Hepatocyte (in vitro differentiated cells): ENCODE data around the gene SETD7. TPM values are rescaled to one million over a fixed set of nuclear protein-coding genes. Genes with fewer than 3 reads are reported as not detected.

Experiments
- DNase-seq: peaks from one replicate; pipeline ENCODE4 v3.0.0-alpha.2; 2016; ENCODE audit warnings: low spot score
- H2AFZ ChIP-seq: fragments of 200-600 bp; sonication (generic); 2 replicates; pipeline ENCODE4 v1.6.0; 2016; ENCODE audit warnings: antibody characterized with exemption, mild to moderate bottlenecking
- H3K27ac ChIP-seq: fragments of 200-600 bp; sonication (generic); 2 replicates; pipeline ENCODE4 v1.5.1; 2016; ENCODE audit warnings: mild to moderate bottlenecking
- H3K27me3 ChIP-seq: fragments of 200-600 bp; sonication (generic); 2 replicates; pipeline ENCODE4 v1.6.1; 2016
- H3K36me3 ChIP-seq: fragments of 200-600 bp; sonication (generic); replicated peaks from 2 replicates; pipeline ENCODE4 v1.5.1; 2016; ENCODE audit warnings: low read depth; ENCODE audit not compliant: insufficient read depth
- H3K4me1 ChIP-seq: fragments of 200-600 bp; sonication (generic); 2 replicates; pipeline ENCODE4 v1.5.1; 2016; ENCODE audit warnings: mild to moderate bottlenecking, moderate library complexity; ENCODE audit not compliant: insufficient read depth
- H3K4me2 ChIP-seq: fragments of 200-600 bp; sonication (generic); 2 replicates; pipeline ENCODE4 v1.6.0; 2016
- H3K4me3 ChIP-seq: fragments of 200-600 bp; sonication (generic); 2 replicates; pipeline ENCODE4 v1.5.1; 2016; ENCODE audit warnings: mild to moderate bottlenecking
- H3K79me2 ChIP-seq: fragments of 200-600 bp; sonication (generic); 2 replicates; pipeline ENCODE4 v1.6.0; 2017; ENCODE audit warnings: mild to moderate bottlenecking
- H3K9me2 ChIP-seq: fragments of 200-600 bp; sonication (generic); replicated peaks from 2 replicates; pipeline ENCODE4 v1.6.0; 2017; ENCODE audit warnings: mild to moderate bottlenecking; ENCODE audit not compliant: insufficient read depth
- H3K9me3 ChIP-seq: fragments of 200-600 bp; sonication (generic); 2 replicates; pipeline ENCODE4 v1.5.1; 2016; ENCODE audit warnings: low read depth, mild to moderate bottlenecking
- H4K20me1 ChIP-seq: fragments of 200-600 bp; sonication (generic); 2 replicates; pipeline ENCODE4 v1.6.0; 2016; ENCODE audit warnings: mild to moderate bottlenecking; ENCODE audit not compliant: insufficient read depth, poor library complexity, severe bottlenecking
- EZH2 ChIP-seq: fragments of 200-600 bp; sonication (generic); IDR thresholded peaks from 2 replicates; pipeline ENCODE4 v1.6.1; 2016; ENCODE audit warnings: antibody characterized with exemption, mild to moderate bottlenecking, borderline replicate concordance
- EZH2phosphoT487 ChIP-seq: fragments of 200-600 bp; sonication (generic); IDR thresholded peaks from one replicate; pipeline ENCODE4 v1.6.1; 2018; ENCODE audit warnings: antibody characterized with exemption, mild to moderate bottlenecking, low read depth, moderate library complexity; ENCODE audit not compliant: unreplicated experiment, severe bottlenecking
- WGBS: methylation state at CpG from one replicate; pipeline ENCODE4 v1.1.6; 2016; ENCODE audit warnings: low lambda C conversion rate; ENCODE audit errors: missing lambda C conversion rate; 5-methylcytosine and 5-hydroxymethylcytosine counted together
- polyA plus RNA-seq: library from polyadenylated mRNA; unstranded; fragments of >200 nt; fragmentation: Nextera tagmentation; extraction: Ambion mirVana; gene quantifications from 2 replicates; pipeline ENCODE4 v1.2.1, GENCODE V29; 2016
- total RNA-seq: library from RNA; depleted of rRNA; stranded (reverse); fragments of >200 nt; gene quantifications from 2 replicates; pipeline ENCODE4 v1.2.3, GENCODE V29; 2014
- TF ChIP-seq, protein P1 (sequence below): fragments of 200-600 bp; sonication (generic); IDR thresholded peaks from 2 replicates; pipeline ENCODE4 v1.5.1; 2016; ENCODE audit warnings: antibody characterized with exemption, mild to moderate bottlenecking; ENCODE audit not compliant: poor library complexity

The SETD7 gene
- total and polyA plus RNA-seq, 2 experiments from 2014 or later, result 7.3 to 27.6 TPM

DNA sequence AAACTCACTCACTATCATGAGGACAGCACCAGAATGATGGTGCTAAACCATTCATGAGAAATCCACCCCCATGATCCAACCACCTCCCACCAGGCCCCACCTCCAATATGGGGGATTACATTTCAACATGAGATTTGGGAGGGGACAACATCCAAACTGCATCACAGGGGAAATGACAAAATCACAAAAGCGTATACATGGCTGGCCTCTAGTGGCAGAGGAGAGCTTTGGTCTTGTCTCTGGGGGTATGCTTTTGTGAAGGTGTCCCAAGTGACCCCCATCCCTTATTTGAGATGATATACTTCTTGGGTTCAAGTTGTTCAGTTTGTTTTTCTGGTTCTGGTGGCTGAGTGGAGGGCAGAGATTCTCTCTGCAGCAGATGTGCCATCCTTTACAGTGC is 8.5 kb upstream of the SETD7 start:
- Histone ChIP-seq H3K4me3 (no peak overlapping the region), H3K36me3 (no peaks in the 10 kb centered on the region), H3K4me2 (no peak overlapping the region), H2AFZ (no peak overlapping the region), H3K4me1 (peaks cover 6% of the 10 kb centered on the region), H3K27ac (no peak overlapping the region), H3K9me3 (no peaks in the 10 kb centered on the region), H3K27me3 (no peaks in the 10 kb centered on the region), H4K20me1 (no peaks in the 10 kb centered on the region), H3K9me2 (no peaks in the 10 kb centered on the region), H3K79me2 (no peaks in the 10 kb centered on the region)
- no peak for DNase-seq
- WGBS, result 88% methylated on average over 1 of the region's 1 CpG
- no peak for TF ChIP-seq EZH2phosphoT487
- TF ChIP-seq, protein P1, sequence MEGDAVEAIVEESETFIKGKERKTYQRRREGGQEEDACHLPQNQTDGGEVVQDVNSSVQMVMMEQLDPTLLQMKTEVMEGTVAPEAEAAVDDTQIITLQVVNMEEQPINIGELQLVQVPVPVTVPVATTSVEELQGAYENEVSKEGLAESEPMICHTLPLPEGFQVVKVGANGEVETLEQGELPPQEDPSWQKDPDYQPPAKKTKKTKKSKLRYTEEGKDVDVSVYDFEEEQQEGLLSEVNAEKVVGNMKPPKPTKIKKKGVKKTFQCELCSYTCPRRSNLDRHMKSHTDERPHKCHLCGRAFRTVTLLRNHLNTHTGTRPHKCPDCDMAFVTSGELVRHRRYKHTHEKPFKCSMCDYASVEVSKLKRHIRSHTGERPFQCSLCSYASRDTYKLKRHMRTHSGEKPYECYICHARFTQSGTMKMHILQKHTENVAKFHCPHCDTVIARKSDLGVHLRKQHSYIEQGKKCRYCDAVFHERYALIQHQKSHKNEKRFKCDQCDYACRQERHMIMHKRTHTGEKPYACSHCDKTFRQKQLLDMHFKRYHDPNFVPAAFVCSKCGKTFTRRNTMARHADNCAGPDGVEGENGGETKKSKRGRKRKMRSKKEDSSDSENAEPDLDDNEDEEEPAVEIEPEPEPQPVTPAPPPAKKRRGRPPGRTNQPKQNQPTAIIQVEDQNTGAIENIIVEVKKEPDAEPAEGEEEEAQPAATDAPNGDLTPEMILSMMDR, result no peak
- no peak for TF ChIP-seq EZH2

DNA sequence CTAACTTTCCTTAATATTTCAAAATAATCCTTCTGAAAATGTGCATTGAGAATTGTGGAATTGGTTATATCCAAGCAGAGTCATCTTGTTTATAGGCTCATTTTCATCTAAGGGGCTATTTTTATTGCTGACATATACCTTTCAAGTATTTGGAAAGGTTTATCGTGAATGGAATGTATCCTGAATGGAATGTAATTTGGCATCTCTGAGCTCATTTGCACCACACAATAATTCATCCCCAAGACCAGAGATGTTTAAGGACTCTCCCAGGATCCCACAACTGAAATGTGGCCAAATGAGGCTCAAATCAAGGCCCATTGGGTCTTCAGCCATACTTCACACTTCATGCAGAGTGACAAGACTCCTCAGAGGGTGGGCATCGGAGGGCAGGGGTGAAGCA is 7.5 kb upstream of the SETD7 start:
- H3K9me2 ChIP-seq, result no peaks in the 10 kb centered on the region
- no peaks in the 10 kb centered on the region for H3K36me3 ChIP-seq
- WGBS, result 87% methylated on average over 2 of the region's 2 CpGs
- no peak for DNase-seq
- TF ChIP-seq EZH2phosphoT487, result no peak
- TF ChIP-seq, protein P1, result no peak
- TF ChIP-seq EZH2, result no peak
- peaks cover 3% of the 10 kb centered on the region for H3K27me3 ChIP-seq
- H3K4me1 ChIP-seq, result peaks cover 16% of the 10 kb centered on the region
- no peak overlapping the region for H3K27ac ChIP-seq
- H3K4me3 ChIP-seq, result no peak overlapping the region
- H2AFZ ChIP-seq, result no peak overlapping the region
- no peak overlapping the region for H3K4me2 ChIP-seq
- no peaks in the 10 kb centered on the region for H4K20me1 ChIP-seq
- no peaks in the 10 kb centered on the region for H3K79me2 ChIP-seq
- no peaks in the 10 kb centered on the region for H3K9me3 ChIP-seq

DNA sequence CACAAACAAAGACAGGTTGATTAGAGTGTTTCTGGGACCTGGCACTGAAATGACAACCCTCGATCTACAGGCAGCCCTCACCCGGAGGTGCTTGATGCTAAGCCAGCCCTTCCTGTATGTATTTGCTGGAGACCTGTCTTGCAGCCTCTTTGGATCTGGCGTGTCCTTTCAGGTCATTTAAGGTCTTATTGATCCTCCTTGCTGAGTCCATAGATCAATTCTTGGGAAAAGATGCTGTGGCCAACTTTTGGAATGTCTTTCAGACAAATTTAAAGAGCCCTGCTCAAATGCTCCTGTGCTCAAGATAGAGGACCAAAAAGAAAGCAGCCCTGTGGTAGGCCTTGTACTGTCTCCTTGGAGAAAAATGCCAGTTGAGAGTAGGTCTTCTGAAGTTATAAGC is 6.8 kb upstream of the SETD7 start:
- Histone ChIP-seq H3K4me2 (no peak overlapping the region), H3K4me1 (peaks cover 22% of the 10 kb centered on the region), H3K27me3 (peaks cover 6% of the 10 kb centered on the region), H3K9me3 (no peaks in the 10 kb centered on the region), H3K4me3 (no peak overlapping the region), H3K36me3 (no peaks in the 10 kb centered on the region), H4K20me1 (no peaks in the 10 kb centered on the region), H3K9me2 (no peaks in the 10 kb centered on the region), H3K27ac (no peak overlapping the region), H3K79me2 (no peaks in the 10 kb centered on the region), H2AFZ (no peak overlapping the region)
- WGBS, result 90% methylated on average over 3 of the region's 3 CpGs
- no peak for DNase-seq
- TF ChIP-seq EZH2phosphoT487 (no peak), EZH2 (no peak)
- TF ChIP-seq, protein P1, result no peak
